Measurements from ENCODE around the gene ITGB6.

- TF ChIP-seq CTCF (IDR thresholded peaks at IDR 0.05; ENCODE audit: low read length) (peak; percentile 92), EZH2 (IDR thresholded peaks at IDR 0.05; ENCODE audit: borderline replicate concordance, low read length) (no peak)
Measured at GRCh38 chr2:160210599-160211138, 10.6 kb upstream of the ITGB6 start.

Measured in OCI-LY1 (cell line).